22Rv1 (cell line): Measurements from ENCODE around the gene C5AR1.
"Not testable (repeated sequence)": the region's sequence is repeated elsewhere in the genome, so short reads cannot be mapped to it uniquely, and the experiment has no call there.

Experiments
- H3K27ac ChIP-seq: fragments of 450-650 bp; 2 replicates; pipeline ENCODE4 v1.5.1; 2017
- CTCF ChIP-seq: fragments of 450-650 bp; IDR thresholded peaks from 2 replicates; pipeline ENCODE4 v1.5.1; 2017; ENCODE audit warnings: mild to moderate bottlenecking
- ZFX ChIP-seq: fragments of 450-650 bp; IDR thresholded peaks from 2 replicates; pipeline ENCODE4 v1.6.1; 2017; ENCODE audit warnings: antibody characterized with exemption, borderline replicate concordance

C5AR1 gene

DNA sequence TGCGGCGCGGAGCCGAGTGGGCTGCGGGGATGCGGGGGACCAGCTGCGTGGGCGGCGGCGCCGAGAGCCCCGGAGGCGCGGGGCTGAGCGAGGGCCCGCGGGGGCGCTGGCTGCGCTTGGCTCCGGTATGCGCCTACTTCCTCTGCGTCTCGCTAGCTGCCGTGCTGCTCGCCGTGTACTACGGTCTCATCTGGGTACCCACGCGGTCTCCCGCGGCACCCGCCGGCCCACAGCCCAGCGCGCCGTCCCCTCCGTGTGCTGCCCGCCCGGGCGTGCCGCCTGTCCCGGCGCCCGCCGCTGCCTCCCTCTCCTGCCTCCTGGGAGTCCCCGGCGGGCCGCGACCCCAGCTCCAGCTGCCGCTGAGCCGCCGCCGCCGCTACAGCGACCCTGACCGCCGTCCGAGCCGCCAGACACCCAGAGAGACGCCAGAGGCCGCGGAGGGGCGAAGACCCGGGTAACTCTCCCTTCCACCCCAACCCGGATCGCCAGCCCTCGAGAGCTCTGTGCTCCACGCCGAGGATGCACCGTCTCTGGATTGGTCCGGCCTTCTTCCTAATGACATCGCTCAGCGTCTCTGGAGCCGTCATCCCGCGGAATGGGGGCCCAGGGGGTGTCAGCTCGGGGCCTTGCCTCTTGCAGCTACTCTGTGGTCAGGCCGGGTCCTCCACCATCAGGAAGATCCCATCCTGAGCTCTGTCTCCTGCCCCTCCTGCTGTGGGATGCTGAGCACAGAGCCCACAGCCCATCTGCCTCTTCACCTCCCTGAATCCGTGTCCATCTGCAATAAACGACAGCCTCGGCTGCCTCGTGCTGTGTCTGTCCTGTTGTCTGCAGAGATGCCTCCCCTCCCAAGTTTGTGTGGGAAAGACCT, 34.5 kb upstream of the C5AR1 start:
- TF ChIP-seq CTCF (no peak), ZFX (no peak)
- no peak overlapping the region for H3K27ac ChIP-seq

DNA sequence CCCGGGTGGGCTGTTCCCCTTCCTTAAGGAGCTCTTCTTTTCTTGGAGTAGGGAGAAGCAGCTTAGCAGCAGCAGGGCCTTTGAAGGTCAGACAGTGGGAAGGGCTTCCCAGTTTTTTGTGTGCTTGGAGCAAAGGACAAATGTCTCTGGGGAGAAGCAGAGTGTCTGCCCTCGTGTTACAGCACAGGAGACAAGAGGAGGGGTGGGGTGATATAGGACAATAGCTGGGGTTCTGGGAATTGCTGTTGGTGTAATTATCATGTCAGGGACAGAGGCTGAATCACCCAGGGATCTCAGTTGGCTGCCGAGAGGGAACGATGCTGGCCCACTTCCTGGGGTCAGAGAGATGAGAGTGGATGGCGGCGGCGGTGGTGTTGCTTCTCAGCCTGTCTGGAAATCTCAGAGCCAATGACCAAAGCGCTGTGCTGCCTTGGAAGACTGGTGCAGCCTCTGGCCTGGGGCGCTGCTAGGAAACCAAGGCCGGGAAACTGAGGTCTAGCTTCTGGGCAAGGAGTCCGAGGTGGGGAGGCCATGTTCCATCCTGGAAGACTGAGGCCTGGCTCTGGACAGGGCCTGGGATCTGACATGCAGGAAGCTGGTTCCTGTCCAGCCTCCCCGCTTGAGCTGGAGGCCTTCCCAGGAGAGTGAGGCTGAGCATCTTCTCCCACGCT, 33.7 kb upstream of the C5AR1 start:
- H3K27ac ChIP-seq = no peak overlapping the region
- TF ChIP-seq CTCF (no peak), ZFX (no peak)

- H3K27ac ChIP-seq = not testable (repeated sequence)
Observed at GRCh38 chr19:47276513-47276912, 33.1 kb upstream of the C5AR1 start.

- peak; percentile 76 for TF ChIP-seq CTCF
- no peak for TF ChIP-seq ZFX
- no peak overlapping the region for H3K27ac ChIP-seq
Observed at GRCh38 chr19:47280183-47280797, 29.4 kb upstream of the C5AR1 start.

GRCh38 chr19:47283405-47284059, 26.1 kb upstream of the C5AR1 start:
- H3K27ac ChIP-seq = no peak overlapping the region
- TF ChIP-seq ZFX (no peak), CTCF (no peak)

- H3K27ac ChIP-seq = no peak overlapping the region
Observed at GRCh38 chr19:47284324-47284899, 25.2 kb upstream of the C5AR1 start.

More at GRCh38 chr19:47284324-47284899, 25.2 kb upstream of the C5AR1 start:
- TF ChIP-seq CTCF = peak; percentile 93
- no peak for TF ChIP-seq ZFX
